Testis (tissue), 3 donors: ENCODE measurements around the gene NCEH1. TPM values are rescaled to one million over a fixed set of nuclear protein-coding genes. Genes with fewer than 3 reads are reported as not detected.

Source experiments
- DNase-seq: peaks from one replicate; pipeline ENCODE4 v3.0.0-alpha.2; 2019
- H3K27ac ChIP-seq, 2 donors: fragments of 200-600 bp; sonication (generic); one replicate each; pipeline ENCODE4 v1.5.1; 2019
- H3K27me3 ChIP-seq: fragments of 200-600 bp; sonication (generic); one replicate; pipeline ENCODE4 v1.5.1; 2019
- H3K36me3 ChIP-seq: fragments of 200-600 bp; sonication (generic); one replicate; pipeline ENCODE4 v1.5.1; 2017; ENCODE audit warnings: low read depth; ENCODE audit errors: missing control alignments
- H3K4me1 ChIP-seq: fragments of 200-600 bp; sonication (generic); one replicate; pipeline ENCODE4 v1.5.1; 2019
- H3K4me3 ChIP-seq, 2 donors: fragments of 200-600 bp; sonication (generic); one replicate each; pipeline ENCODE4 v1.5.1; 2017 to 2019
- H3K9me3 ChIP-seq: fragments of 200-600 bp; sonication (generic); one replicate; pipeline ENCODE4 v1.5.1; 2017
- CTCF ChIP-seq, 3 experiments: fragments of 450-650 bp in 2 of 3; fragments of 200-600 bp in 1 of 3; sonication (generic) in 1 of 3; IDR thresholded peaks; one replicate each; pipeline ENCODE4 v1.5.1; 2016 to 2019; ENCODE audit warnings: antibody characterized with exemption in 3 of 3, mild to moderate bottlenecking in 2 of 3, moderate library complexity in 1 of 3
- POLR2A ChIP-seq: fragments of 450-650 bp; IDR thresholded peaks from one replicate; pipeline ENCODE4 v1.6.1; 2017; ENCODE audit warnings: antibody characterized with exemption, mild to moderate bottlenecking, moderate library complexity
- WGBS, 2 donors: methylation state at CpG; one replicate each; pipeline ENCODE4 v1.1.5; 2018; 5-methylcytosine and 5-hydroxymethylcytosine counted together
- intact Hi-C: fragments of 100-400 bp; cut with DNase I; formaldehyde crosslinking; loops from one replicate; pipeline ENCODE4 v1.15.1; 2023; ENCODE audit warnings: low total_unique reads
- polyA plus RNA-seq: library from polyadenylated mRNA; stranded (reverse); fragments of 350-450 nt; fragmentation: Illumina TruSeq; extraction: RNeasy Lipid Tissue Mini Kit (QIAGEN cat#74804); gene quantifications from one replicate; pipeline ENCODE4 v1.2.3, GENCODE V29; 2014; ENCODE audit warnings: low read depth, low replicate concordance; ENCODE audit not compliant: insufficient read depth
- total RNA-seq, 2 donors: library from RNA; depleted of rRNA; stranded (reverse); fragments of >200 nt; gene quantifications; one replicate each; pipeline ENCODE4 v1.2.3, GENCODE V29; 2016

The NCEH1 gene
- total and polyA plus RNA-seq, 3 donors from 2014 or later, result 3.2 to 3.8 (median 3.3) TPM

- Histone ChIP-seq H3K36me3 (no peaks in the 10 kb centered on the region), H3K4me3 (no peak overlapping the region), H3K4me1 (no peaks in the 10 kb centered on the region), H3K27me3 (no peaks in the 10 kb centered on the region), H3K9me3 (no peaks in the 10 kb centered on the region), H3K27ac (no peak overlapping the region)
- TF ChIP-seq POLR2A (no peak), CTCF (IDR thresholded peaks at IDR 0.05) (no peak)
- intact Hi-C loops, result no loop called here
- no peak for DNase-seq
- 90 to 93% methylated on average over 5 of the region's 5 CpGs for WGBS, 2 donors
Observed at GRCh38 chr3:172641291-172641690, 69.6 kb downstream of the NCEH1 start.

- 92 to 96% methylated on average over 5 of the region's 5 CpGs for WGBS, 2 donors
- no peaks in the 10 kb centered on the region for H3K36me3 ChIP-seq
- TF ChIP-seq POLR2A, result no peak
- no peak for TF ChIP-seq CTCF (IDR thresholded peaks at IDR 0.05)
- DNase-seq, result no peak
- no peaks in the 10 kb centered on the region for H3K27me3 ChIP-seq
- H3K9me3 ChIP-seq, result no peaks in the 10 kb centered on the region
- intact Hi-C loops, result no loop called here
- no peak overlapping the region for H3K4me3 ChIP-seq
- no peaks in the 10 kb centered on the region for H3K4me1 ChIP-seq
- no peak overlapping the region for H3K27ac ChIP-seq
Observed at GRCh38 chr3:172640751-172641150, 70.1 kb downstream of the NCEH1 start.

GRCh38 chr3:172635588-172635987 is 75.3 kb downstream of the NCEH1 start:
- H3K27ac ChIP-seq, result no peak overlapping the region
- TF ChIP-seq POLR2A (no peak), CTCF (IDR thresholded peaks at IDR 0.05) (no peak)
- H3K36me3 ChIP-seq, result no peaks in the 10 kb centered on the region
- DNase-seq, result no peak
- 85 to 87% methylated on average over 3 of the region's 3 CpGs for WGBS, 2 donors
- no peak overlapping the region for H3K4me3 ChIP-seq
- H3K9me3 ChIP-seq, result no peaks in the 10 kb centered on the region
- intact Hi-C loops, result no loop called here
- no peaks in the 10 kb centered on the region for H3K4me1 ChIP-seq
- no peaks in the 10 kb centered on the region for H3K27me3 ChIP-seq

- intact Hi-C loops, result no loop called here
- no peak for DNase-seq
- 63 to 65% methylated on average over 3 of the region's 3 CpGs for WGBS, 2 donors
Observed at GRCh38 chr3:172634948-172635347, 75.9 kb downstream of the NCEH1 start.

More at GRCh38 chr3:172634948-172635347, 75.9 kb downstream of the NCEH1 start:
- no peaks in the 10 kb centered on the region for H3K9me3 ChIP-seq
- H3K4me1 ChIP-seq, result no peaks in the 10 kb centered on the region
- H3K27me3 ChIP-seq, result no peaks in the 10 kb centered on the region
- TF ChIP-seq POLR2A, result no peak
- no peak for TF ChIP-seq CTCF (IDR thresholded peaks at IDR 0.05)
- H3K4me3 ChIP-seq, result no peak overlapping the region
- H3K27ac ChIP-seq, result no peak overlapping the region
- no peaks in the 10 kb centered on the region for H3K36me3 ChIP-seq
